HCT116 (cell line): ENCODE measurements around the gene BNC2. TPM values are rescaled to one million over a fixed set of nuclear protein-coding genes. Genes with fewer than 3 reads are reported as not detected.

Experiments
- ATAC-seq: fragments of 200-7000 bp; cut with Tn5 transposase; 2 replicates; pipeline ENCODE4 v1.9.1; 2020; ENCODE audit warnings: mild to moderate bottlenecking, moderate library complexity
- BruUV-seq: library from RNA; stranded (reverse); fragments of 400-500 nt; replicated peaks from 2 replicates; lab custom pipeline; 2021; lab: Mats Ljungman, UMichigan
- CTCF ChIA-PET: fragments of 300-600 bp; sonication (Branson Sonifier 250); formaldehyde crosslinking; loops from one replicate; lab custom pipeline; 2021; ENCODE audit warnings: antibody characterized with exemption; lab: Charles Lee
- POLR2A ChIA-PET: fragments of 300-600, 350-600 bp; sonication (Branson Sonifier 250); formaldehyde crosslinking; loops from one replicate; lab custom pipeline; 2021; ENCODE audit warnings: antibody characterized with exemption; lab: Charles Lee
- RAD21 ChIA-PET, 2 experiments: fragments of 300-600 bp; sonication (Branson Sonifier 250); formaldehyde crosslinking; loops; one replicate each; lab custom pipeline; 2023; ENCODE audit warnings: low total read pairs in 2 of 2; ENCODE audit not compliant: uncharacterized antibody in 2 of 2, unreplicated experiment in 2 of 2, low non-redundant PET in 1 of 2; lab: Charles Lee
- DNase-seq: peaks from one replicate; pipeline ENCODE4 v3.0.0-alpha.2; 2010; ENCODE audit warnings: low read depth, low spot score
- H2AFZ ChIP-seq: fragments of 200-600 bp; shearing (Covaris generic), sonication (generic); 2 replicates; pipeline ENCODE4 v1.6.1; 2017; ENCODE audit warnings: low read depth, mixed run types, mixed read lengths, antibody characterized with exemption, low read length; ENCODE audit not compliant: poor library complexity, severe bottlenecking
- H3K27ac ChIP-seq: 2 replicates; pipeline ENCODE4 v1.5.1; 2012; ENCODE audit warnings: low read depth, low read length
- H3K27me3 ChIP-seq: fragments of 200-600 bp; sonication (generic); 2 replicates; pipeline ENCODE4 v1.6.1; 2016; ENCODE audit warnings: mixed run types, low read length, mixed read lengths; ENCODE audit not compliant: insufficient read depth
- H3K36me3 ChIP-seq, 2 experiments: fragments of 200-500 bp in 1 of 2; fragments of 200-600 bp in 1 of 2; sonication (Bioruptor generic) in 1 of 2; sonication (generic) in 1 of 2; 2 replicates each; pipeline versions ENCODE4 v1.5.1 to v1.6.1; 2014 to 2016; ENCODE audit warnings: low read length in 2 of 2, inconsistent platforms in 1 of 2, mixed read lengths in 1 of 2, mixed run types in 1 of 2; ENCODE audit not compliant: insufficient read depth in 2 of 2, control insufficient read depth in 1 of 2
- H3K4me1 ChIP-seq, 2 experiments: fragments of 200-600 bp in 1 of 2; sonication (generic) in 1 of 2; 2 replicates each; pipeline versions ENCODE4 v1.5.1 to v1.6.1; 2012 to 2017; ENCODE audit warnings: low read length in 2 of 2, inconsistent platforms in 1 of 2, mild to moderate bottlenecking in 1 of 2, mixed read lengths in 1 of 2, mixed run types in 1 of 2, moderate library complexity in 1 of 2; ENCODE audit not compliant: insufficient read depth in 2 of 2, control insufficient read depth in 1 of 2
- H3K4me2 ChIP-seq: fragments of 200-600 bp; sonication (generic); 2 replicates; pipeline ENCODE4 v1.6.1; 2017; ENCODE audit warnings: mixed run types, low read length, mixed read lengths
- H3K4me3 ChIP-seq, 2 experiments: fragments of 200-600 bp in 1 of 2; sonication (generic) in 1 of 2; replicated peaks in 1 of 2; 2 replicates each; pipeline ENCODE4 v1.5.1; 2011 to 2016; ENCODE audit warnings: low read length in 2 of 2, control low read depth in 1 of 2, low read depth in 1 of 2, mild to moderate bottlenecking in 1 of 2, mixed read lengths in 1 of 2, mixed run types in 1 of 2
- H3K79me2 ChIP-seq: fragments of 200-600 bp; sonication (generic); 2 replicates; pipeline ENCODE4 v1.6.1; 2017; ENCODE audit warnings: mild to moderate bottlenecking, mixed run types, low read length, moderate library complexity, mixed read lengths; ENCODE audit not compliant: insufficient read depth
- H3K9ac ChIP-seq: fragments of 200-600 bp; sonication (generic); 2 replicates; pipeline ENCODE4 v1.6.1; 2016; ENCODE audit warnings: low read length, mixed read lengths
- H3K9me2 ChIP-seq: fragments of 200-600 bp; sonication (generic), shearing (Covaris generic); 2 replicates; pipeline ENCODE4 v1.6.1; 2017; ENCODE audit warnings: mixed run types, mild to moderate bottlenecking, moderate library complexity; ENCODE audit not compliant: insufficient read depth
- H3K9me3 ChIP-seq, 2 experiments: fragments of 200-500 bp in 1 of 2; fragments of 200-600 bp in 1 of 2; sonication (Bioruptor generic) in 1 of 2; sonication (generic) in 1 of 2; 2 replicates each; pipeline ENCODE4 v1.6.1; 2014 to 2017; ENCODE audit warnings: low read length in 2 of 2, mixed read lengths in 2 of 2, inconsistent platforms in 1 of 2, low read depth in 1 of 2, mild to moderate bottlenecking in 1 of 2, mixed run types in 1 of 2, moderate library complexity in 1 of 2; ENCODE audit not compliant: control insufficient read depth in 1 of 2, insufficient read depth in 1 of 2
- H4K20me1 ChIP-seq: fragments of 200-600 bp; sonication (generic), shearing (Covaris generic); 2 replicates; pipeline ENCODE4 v1.6.1; 2017; ENCODE audit warnings: mixed run types, mild to moderate bottlenecking, moderate library complexity; ENCODE audit not compliant: insufficient read depth
- ATF3 ChIP-seq: IDR thresholded peaks from 2 replicates; pipeline ENCODE4 v1.6.1; 2012
- CBX3 ChIP-seq: IDR thresholded peaks from 2 replicates; pipeline ENCODE4 v1.6.1; 2012; ENCODE audit warnings: low read depth
- CEBPB ChIP-seq: IDR thresholded peaks from 2 replicates; pipeline ENCODE4 v1.6.1; 2012; ENCODE audit warnings: low read depth
- CTCF ChIP-seq, 3 experiments: fragments of 200-600 bp in 1 of 3; sonication (generic) in 1 of 3; IDR thresholded peaks in 2 of 3; conservative IDR thresholded peaks in 1 of 3; 2 replicates each; pipeline ENCODE4 v1.5.1; 2012 to 2017; ENCODE audit warnings: low read depth in 2 of 3, low read length in 2 of 3, antibody characterized with exemption in 1 of 3, borderline replicate concordance in 1 of 3, control low read depth in 1 of 3, mild to moderate bottlenecking in 1 of 3, mixed read lengths in 1 of 3, mixed run types in 1 of 3, moderate library complexity in 1 of 3; ENCODE audit not compliant: insufficient read depth in 1 of 3
- EGR1 ChIP-seq: IDR thresholded peaks from 2 replicates; pipeline ENCODE4 v1.6.1; 2012; ENCODE audit warnings: low read depth
- ELF1 ChIP-seq: IDR thresholded peaks from 2 replicates; pipeline ENCODE4 v1.6.1; 2012; ENCODE audit warnings: low read depth, borderline replicate concordance
- EZH2 ChIP-seq: fragments of 200-600 bp; sonication (generic); IDR thresholded peaks from 2 replicates; pipeline ENCODE4 v1.6.1; 2017; ENCODE audit warnings: antibody characterized with exemption, mixed run types
- EZH2phosphoT487 ChIP-seq: fragments of 200-600 bp; IDR thresholded peaks from 2 replicates; pipeline ENCODE4 v1.6.1; 2018; ENCODE audit warnings: antibody characterized with exemption, borderline replicate concordance
- FOSL1 ChIP-seq: IDR thresholded peaks from 2 replicates; pipeline ENCODE4 v1.6.1; 2012; ENCODE audit warnings: low read depth
- JUND ChIP-seq: IDR thresholded peaks from 2 replicates; pipeline ENCODE4 v1.6.1; 2012
- POLR2A ChIP-seq: IDR thresholded peaks from 2 replicates; pipeline ENCODE4 v1.7.0; 2011; ENCODE audit warnings: borderline replicate concordance; ENCODE audit not compliant: insufficient read depth, insufficient read length; ENCODE audit errors: extremely low read depth
- POLR2AphosphoS5 ChIP-seq: IDR thresholded peaks from 2 replicates; pipeline ENCODE4 v1.6.1; 2011; ENCODE audit warnings: mild to moderate bottlenecking, low read depth, low read length, moderate library complexity
- RAD21 ChIP-seq: IDR thresholded peaks from 2 replicates; pipeline ENCODE4 v1.6.1; 2012; ENCODE audit warnings: low read depth, mild to moderate bottlenecking
- SIN3A ChIP-seq: IDR thresholded peaks from 2 replicates; pipeline ENCODE4 v1.6.1; 2012; ENCODE audit warnings: low read depth
- SP1 ChIP-seq: IDR thresholded peaks from 2 replicates; pipeline ENCODE4 v1.6.1; 2012; ENCODE audit warnings: low read depth
- SRF ChIP-seq: IDR thresholded peaks from 2 replicates; pipeline ENCODE4 v1.6.1; 2012; ENCODE audit warnings: low read depth
- TCF7L2 ChIP-seq: IDR thresholded peaks from 2 replicates; pipeline ENCODE4 v1.7.0; 2011; ENCODE audit warnings: borderline replicate concordance, inconsistent platforms; ENCODE audit not compliant: insufficient read depth, insufficient read length; ENCODE audit errors: extremely low read depth
- YY1 ChIP-seq: IDR thresholded peaks from 2 replicates; pipeline ENCODE4 v1.6.1; 2011; ENCODE audit warnings: low read length, low read depth, moderate library complexity, mild to moderate bottlenecking; ENCODE audit not compliant: insufficient replicate concordance; ENCODE audit errors: extremely low read depth
- ZFX ChIP-seq: fragments of 450-650 bp; IDR thresholded peaks from 2 replicates; pipeline ENCODE4 v1.6.1; 2017
- ZNF274 ChIP-seq: fragments of 200-500 bp; sonication (Bioruptor generic); IDR thresholded peaks from 2 replicates; pipeline ENCODE4 v1.6.1; 2014; ENCODE audit warnings: mild to moderate bottlenecking, low read depth, low read length, inconsistent platforms
- intact Hi-C: fragments of 100-400 bp; cut with micrococcal nuclease; formaldehyde crosslinking; loops from 2 replicates; pipeline ENCODE4 v1.10.0; 2022
- total RNA-seq: library from RNA; stranded (reverse); gene quantifications from one replicate; pipeline ENCODE4 v1.2.1, GENCODE V29; 2021; ENCODE audit not compliant: unreplicated experiment

The BNC2 gene
- total RNA-seq, 1 experiment from 2014 or later: 0.37 TPM

GRCh38 chr9:16512281-16512680 is 358.2 kb downstream of the BNC2 start:
- Histone ChIP-seq H4K20me1 (no peaks in the 10 kb centered on the region), H3K9ac (no peak overlapping the region), H3K79me2 (no peaks in the 10 kb centered on the region)
- RAD21 ChIA-PET: no interaction called here
- no peak for TF ChIP-seq SIN3A
- TF ChIP-seq SRF: no peak
- TF ChIP-seq TCF7L2: no peak
- no peak for TF ChIP-seq YY1
- no peak for TF ChIP-seq ATF3
- TF ChIP-seq FOSL1: no peak
- TF ChIP-seq ZNF274: no peak
- no peak for TF ChIP-seq JUND
- TF ChIP-seq CBX3: no peak
- TF ChIP-seq ZFX: no peak
- no peak for TF ChIP-seq EGR1
- TF ChIP-seq RAD21: no peak
- TF ChIP-seq, all 23 proteins: peak for 0
- no peak overlapping the region for H3K27ac ChIP-seq
- no peaks in the 10 kb centered on the region for H3K4me1 ChIP-seq
- ChIA-PET POLR2A (no interaction called here), CTCF (no interaction called here)
- intact Hi-C loops: no loop called here
- BruUV-seq: no TSS peak
- H2AFZ ChIP-seq: no peak overlapping the region
- peaks cover 3% of the 10 kb centered on the region; the same call in 1 of the 2 replicates for H3K27me3 ChIP-seq
- H3K4me3 ChIP-seq: no peak overlapping the region
- no peaks in the 10 kb centered on the region for H3K36me3 ChIP-seq
- ATAC-seq (no peak), DNase-seq (no peak)
- H3K9me2 ChIP-seq: no peaks in the 10 kb centered on the region
- H3K9me3 ChIP-seq: no peaks in the 10 kb centered on the region
- no peak overlapping the region for H3K4me2 ChIP-seq

- DNase-seq (no peak), ATAC-seq (no peak)
- H3K27ac ChIP-seq: no peak overlapping the region
- no peaks in the 10 kb centered on the region for H3K36me3 ChIP-seq
- no TSS peak for BruUV-seq
- H3K9me2 ChIP-seq: no peaks in the 10 kb centered on the region
- H3K79me2 ChIP-seq: no peaks in the 10 kb centered on the region
- H3K9ac ChIP-seq: no peak overlapping the region
- no peak overlapping the region for H3K4me3 ChIP-seq
- H3K9me3 ChIP-seq: no peaks in the 10 kb centered on the region
- H3K4me2 ChIP-seq: no peak overlapping the region
- ChIA-PET CTCF (no interaction called here), POLR2A (no interaction called here), RAD21 (no interaction called here)
- H4K20me1 ChIP-seq: no peaks in the 10 kb centered on the region
- intact Hi-C loops: no loop called here
- 0 out of 2 replicates have a peak, but pooled peaks cover 5% of the 10 kb centered on the region for H3K27me3 ChIP-seq
- H3K4me1 ChIP-seq: no peaks in the 10 kb centered on the region
- H2AFZ ChIP-seq: no peak overlapping the region
- TF ChIP-seq CBX3 (no peak), EGR1 (no peak), EZH2phosphoT487 (no peak), ELF1 (no peak), FOSL1 (no peak), CEBPB (no peak), EZH2 (no peak), SP1 (no peak), YY1 (no peak), CTCF (IDR thresholded peaks at IDR 0.05 in 2 of 3, conservative IDR thresholded peaks at IDR 0.05 in 1 of 3; ENCODE audit: borderline replicate concordance in 1 of 3, insufficient read depth in 1 of 3, low read depth in 2 of 3, low read length in 2 of 3) (no peak), POLR2A (no peak), JUND (no peak), TCF7L2 (no peak), POLR2AphosphoS5 (no peak)
Measured at GRCh38 chr9:16510482-16510881, 360.0 kb downstream of the BNC2 start.
